Endothelial cell of umbilical vein (primary cell): Measurements from ENCODE around the gene GRID1. TPM values are rescaled to one million over a fixed set of nuclear protein-coding genes. Genes with fewer than 3 reads are reported as not detected.

ENCODE experiments used
- BruUV-seq: library from RNA; stranded (reverse); fragments of 400-500 nt; replicated peaks from 2 replicates; lab custom pipeline; 2021; lab: Mats Ljungman, UMichigan
- CTCF ChIA-PET: fragments of 300-600, 350-600 bp; sonication (Branson Sonifier 250); formaldehyde crosslinking; loops from one replicate; lab custom pipeline; 2021; ENCODE audit warnings: antibody characterized with exemption, inconsistent platforms; lab: Charles Lee
- POLR2A ChIA-PET: fragments of 300-600, 350-600 bp; sonication (Branson Sonifier 250); formaldehyde crosslinking; loops from one replicate; lab custom pipeline; 2021; ENCODE audit warnings: antibody characterized with exemption, inconsistent platforms; lab: Charles Lee
- DNase-seq: peaks from one replicate; pipeline ENCODE4 v3.0.0-alpha.2; 2011; ENCODE audit warnings: low read depth, low spot score
- FAIRE-seq: peaks from 2 replicates; lab custom pipeline; 2011; peaks lifted over from hg19 to GRCh38; lab: Jason Lieb, UNC
- H2AFZ ChIP-seq: 2 replicates; pipeline ENCODE4 v1.6.0; 2012; ENCODE audit warnings: low read depth, low read length, control low read depth, inconsistent platforms
- H3K27ac ChIP-seq: 2 replicates; pipeline ENCODE4 v1.5.1; 2011; ENCODE audit warnings: low read depth, mild to moderate bottlenecking, control low read depth, low read length, moderate library complexity; ENCODE audit not compliant: insufficient read depth
- H3K27me3 ChIP-seq, 2 experiments: 2 replicates each; pipeline versions ENCODE4 v1.6.0 to v1.6.1; 2011; ENCODE audit warnings: low read length in 2 of 2, mixed read lengths in 1 of 2; ENCODE audit not compliant: control insufficient read depth in 2 of 2, insufficient read depth in 2 of 2
- H3K36me3 ChIP-seq, 2 experiments: 2 replicates in 1 of 2; 3 replicates in 1 of 2; pipeline ENCODE4 v1.5.1; 2011; ENCODE audit warnings: low read length in 2 of 2, mild to moderate bottlenecking in 1 of 2, moderate library complexity in 1 of 2; ENCODE audit not compliant: control insufficient read depth in 2 of 2, insufficient read depth in 2 of 2; ENCODE audit errors: extremely low read depth in 1 of 2
- H3K4me1 ChIP-seq: 3 replicates; pipeline ENCODE4 v1.5.1; 2011; ENCODE audit warnings: mild to moderate bottlenecking, low read length; ENCODE audit not compliant: control insufficient read depth, insufficient read depth; ENCODE audit errors: extremely low read depth
- H3K4me2 ChIP-seq: 2 replicates; pipeline ENCODE4 v1.6.1; 2011; ENCODE audit warnings: low read length, control low read depth, mixed read lengths; ENCODE audit not compliant: insufficient read depth
- H3K4me3 ChIP-seq, 3 experiments: fragments of 200-600 bp in 1 of 3; sonication (generic), shearing (Covaris generic) in 1 of 3; replicated peaks in 1 of 3; 2 replicates each; pipeline ENCODE4 v1.5.1; 2011 to 2016; ENCODE audit warnings: control low read depth in 3 of 3, low read length in 3 of 3, mild to moderate bottlenecking in 2 of 3, inconsistent platforms in 1 of 3, low read depth in 1 of 3, moderate library complexity in 1 of 3; ENCODE audit not compliant: insufficient read depth in 1 of 3
- H3K79me2 ChIP-seq: 2 replicates; pipeline ENCODE4 v1.6.0; 2012; ENCODE audit warnings: low read length, inconsistent platforms; ENCODE audit not compliant: control insufficient read depth, insufficient read depth
- H3K9ac ChIP-seq: replicated peaks from 2 replicates; pipeline ENCODE3; 2011; ENCODE audit warnings: low read length, control low read depth; ENCODE audit not compliant: insufficient read depth; ENCODE audit errors: extremely low read depth
- H3K9me1 ChIP-seq: replicated peaks from 3 replicates; pipeline ENCODE4 v1.6.0; 2011; ENCODE audit warnings: mild to moderate bottlenecking, low read length; ENCODE audit not compliant: control insufficient read depth, insufficient read depth; ENCODE audit errors: extremely low read depth
- H3K9me3 ChIP-seq: replicated peaks from 2 replicates; pipeline ENCODE4 v1.5.1; 2012; ENCODE audit warnings: low read length, inconsistent platforms; ENCODE audit not compliant: control insufficient read depth, insufficient read depth
- H4K20me1 ChIP-seq: replicated peaks from 2 replicates; pipeline ENCODE3; 2011; ENCODE audit warnings: mild to moderate bottlenecking, low read length; ENCODE audit not compliant: control insufficient read depth, insufficient read depth; ENCODE audit errors: extremely low read depth
- EZH2 ChIP-seq: IDR thresholded peaks from 2 replicates; pipeline ENCODE4 v1.6.1; 2012; ENCODE audit warnings: borderline replicate concordance, low read depth, mild to moderate bottlenecking, moderate library complexity, low read length, inconsistent platforms; ENCODE audit not compliant: severe bottlenecking
- FOS ChIP-seq: IDR thresholded peaks from 2 replicates; pipeline ENCODE4 v1.6.1; 2011; ENCODE audit warnings: mild to moderate bottlenecking, low read length, moderate library complexity, borderline replicate concordance; ENCODE audit not compliant: insufficient read depth
- GATA2 ChIP-seq: IDR thresholded peaks from 2 replicates; pipeline ENCODE4 v1.7.0; 2011; ENCODE audit warnings: low read depth, mild to moderate bottlenecking, moderate library complexity, mixed read lengths, low read length; ENCODE audit not compliant: insufficient read length, insufficient read depth
- JUN ChIP-seq: IDR thresholded peaks from 2 replicates; pipeline ENCODE4 v1.6.1; 2011; ENCODE audit warnings: borderline replicate concordance, low read depth; ENCODE audit not compliant: insufficient read length, insufficient read depth
- MYC ChIP-seq: IDR thresholded peaks from one replicate; pipeline ENCODE4 v1.6.1; 2011; ENCODE audit warnings: mild to moderate bottlenecking, low read depth, low read length
- POLR2A ChIP-seq: IDR thresholded peaks from 2 replicates; pipeline ENCODE4 v1.6.1; 2012; ENCODE audit warnings: low read depth, mild to moderate bottlenecking, control low read depth, low read length
- POLR2AphosphoS5 ChIP-seq: IDR thresholded peaks from 2 replicates; pipeline ENCODE4 v1.6.1; 2012; ENCODE audit warnings: low read depth, mild to moderate bottlenecking, control low read depth, low read length, moderate library complexity; ENCODE audit not compliant: insufficient read depth
- dilution Hi-C: fragments of 300-500 bp; cut with MboI; formaldehyde crosslinking; loops from one replicate; pipeline ENCODE4 v1.15.0; 2019; ENCODE audit warnings: low sequenced_read_pairs; ENCODE audit not compliant: extremely low pct_ligation_motif_present
- intact Hi-C: fragments of 100-400 bp; cut with micrococcal nuclease; formaldehyde crosslinking; loops from one replicate; pipeline ENCODE4 v1.10.0; 2022
- polyA plus RNA-seq, 4 experiments: library from polyadenylated mRNA; depleted of rRNA in 3 of 4; stranded (reverse) in 3 of 4; unstranded in 1 of 4; fragments of >200 nt; gene quantifications; 2 replicates each; pipeline versions ENCODE4 v1.2.1 to v1.2.3, GENCODE V29; 2011 to 2012; ENCODE audit warnings: missing spikeins in 1 of 4
- total RNA-seq: library from RNA; stranded (reverse); gene quantifications from 2 replicates; pipeline ENCODE4 v1.2.3, GENCODE V29; 2021
- TF ChIP-seq, protein P1 (sequence below), 2 donors: IDR thresholded peaks; 1 replicate in 1 of 2; 2 replicates in 1 of 2; pipeline ENCODE4 v1.5.1; 2011; ENCODE audit warnings: low read length in 2 of 2, mild to moderate bottlenecking in 2 of 2, moderate library complexity in 2 of 2, control low read depth in 1 of 2, inconsistent platforms in 1 of 2, low read depth in 1 of 2; ENCODE audit not compliant: insufficient read depth in 1 of 2; ENCODE audit errors: extremely low read depth in 1 of 2
- TF ChIP-seq, protein P2 (sequence below): IDR thresholded peaks from 2 replicates; pipeline ENCODE4 v1.6.1; 2011; ENCODE audit not compliant: insufficient read depth, insufficient read length

GRID1 gene
- total and polyA plus RNA-seq, 2 donors (not counting 3 experiments of a cell fraction or from before 2014, with no cell fraction given), result not detected

DNA sequence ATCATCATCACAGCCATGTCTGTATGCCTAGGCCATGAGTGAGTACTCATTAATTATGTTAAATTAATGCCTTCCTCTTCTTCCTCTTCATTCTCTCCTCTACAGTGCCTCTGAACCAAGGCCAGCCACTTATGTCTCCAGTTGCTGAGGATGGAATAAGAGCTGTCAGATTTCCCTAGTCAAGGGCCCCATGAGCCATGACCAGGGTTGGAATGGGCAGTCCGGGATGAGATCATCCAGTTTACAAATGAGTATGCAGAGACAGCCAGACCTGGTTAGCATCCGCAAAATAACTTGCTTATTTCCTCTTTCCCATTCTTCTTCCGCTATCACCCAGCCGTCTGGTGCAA is 342.7 kb downstream of the GRID1 start:
- FAIRE-seq (no peak), DNase-seq (no peak)
- H2AFZ ChIP-seq, result no peak overlapping the region
- CTCF ChIA-PET, result no interaction called here
- H3K79me2 ChIP-seq, result no peaks in the 10 kb centered on the region
- no peak overlapping the region for H3K4me3 ChIP-seq
- H3K4me2 ChIP-seq, result no peak overlapping the region
- no TSS peak for BruUV-seq
- H3K4me1 ChIP-seq, result no peaks in the 10 kb centered on the region
- dilution Hi-C loops, result no loop called here
- H4K20me1 ChIP-seq, result no peaks in the 10 kb centered on the region
- no peaks in the 10 kb centered on the region for H3K9me1 ChIP-seq
- POLR2A ChIA-PET, result no interaction called here
- no peaks in the 10 kb centered on the region for H3K36me3 ChIP-seq
- H3K9me3 ChIP-seq, result no peaks in the 10 kb centered on the region
- TF ChIP-seq GATA2, result no peak
- intact Hi-C loops, result no loop called here
- no peak overlapping the region for H3K9ac ChIP-seq
- H3K27me3 ChIP-seq, result no peaks in the 10 kb centered on the region
- no peak overlapping the region for H3K27ac ChIP-seq

DNA sequence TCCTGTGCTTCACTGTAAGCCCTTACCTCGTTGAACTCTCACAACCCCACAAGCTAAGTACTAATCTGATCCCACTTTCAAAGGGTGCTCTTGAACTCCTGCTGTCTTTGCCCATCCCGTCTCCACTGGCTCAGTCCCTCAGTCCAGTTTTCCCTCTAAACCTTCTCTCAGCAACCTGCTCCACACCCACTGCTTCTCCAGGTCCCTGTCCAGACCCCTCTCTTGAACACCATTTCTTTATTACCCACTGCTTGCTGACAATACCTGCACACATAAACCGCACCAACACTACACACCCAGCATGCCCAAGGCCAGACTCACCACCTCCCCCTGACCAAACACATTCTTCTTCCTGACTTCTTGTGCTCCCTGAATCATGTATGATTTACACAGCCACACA is 343.3 kb downstream of the GRID1 start:
- TF ChIP-seq POLR2AphosphoS5 (no peak), FOS (no peak), MYC (no peak), JUN (no peak), GATA2 (no peak), EZH2 (no peak), POLR2A (no peak)
- TF ChIP-seq, protein P1, sequence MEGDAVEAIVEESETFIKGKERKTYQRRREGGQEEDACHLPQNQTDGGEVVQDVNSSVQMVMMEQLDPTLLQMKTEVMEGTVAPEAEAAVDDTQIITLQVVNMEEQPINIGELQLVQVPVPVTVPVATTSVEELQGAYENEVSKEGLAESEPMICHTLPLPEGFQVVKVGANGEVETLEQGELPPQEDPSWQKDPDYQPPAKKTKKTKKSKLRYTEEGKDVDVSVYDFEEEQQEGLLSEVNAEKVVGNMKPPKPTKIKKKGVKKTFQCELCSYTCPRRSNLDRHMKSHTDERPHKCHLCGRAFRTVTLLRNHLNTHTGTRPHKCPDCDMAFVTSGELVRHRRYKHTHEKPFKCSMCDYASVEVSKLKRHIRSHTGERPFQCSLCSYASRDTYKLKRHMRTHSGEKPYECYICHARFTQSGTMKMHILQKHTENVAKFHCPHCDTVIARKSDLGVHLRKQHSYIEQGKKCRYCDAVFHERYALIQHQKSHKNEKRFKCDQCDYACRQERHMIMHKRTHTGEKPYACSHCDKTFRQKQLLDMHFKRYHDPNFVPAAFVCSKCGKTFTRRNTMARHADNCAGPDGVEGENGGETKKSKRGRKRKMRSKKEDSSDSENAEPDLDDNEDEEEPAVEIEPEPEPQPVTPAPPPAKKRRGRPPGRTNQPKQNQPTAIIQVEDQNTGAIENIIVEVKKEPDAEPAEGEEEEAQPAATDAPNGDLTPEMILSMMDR (IDR thresholded peaks at IDR 0.05; ENCODE audit: extremely low read depth in 1 of 2, insufficient read depth in 1 of 2, low read depth in 1 of 2, low read length in 2 of 2), result no peak
- TF ChIP-seq, protein P2, sequence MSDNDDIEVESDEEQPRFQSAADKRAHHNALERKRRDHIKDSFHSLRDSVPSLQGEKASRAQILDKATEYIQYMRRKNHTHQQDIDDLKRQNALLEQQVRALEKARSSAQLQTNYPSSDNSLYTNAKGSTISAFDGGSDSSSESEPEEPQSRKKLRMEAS, result no peak
- BruUV-seq, result no TSS peak
- no peaks in the 10 kb centered on the region for H3K79me2 ChIP-seq
- H3K27ac ChIP-seq, result no peak overlapping the region
- dilution Hi-C loops, result no loop called here
- no peak overlapping the region for H3K4me2 ChIP-seq
- H3K36me3 ChIP-seq, result no peaks in the 10 kb centered on the region
- DNase-seq, result no peak
- no peaks in the 10 kb centered on the region for H3K9me3 ChIP-seq
- H4K20me1 ChIP-seq, result no peaks in the 10 kb centered on the region
- H3K4me1 ChIP-seq, result no peaks in the 10 kb centered on the region
- ChIA-PET POLR2A (no interaction called here), CTCF (no interaction called here)
- FAIRE-seq, result no peak
- intact Hi-C loops, result no loop called here
- no peaks in the 10 kb centered on the region for H3K9me1 ChIP-seq
- H3K4me3 ChIP-seq, result no peak overlapping the region
- no peak overlapping the region for H3K9ac ChIP-seq
- H3K27me3 ChIP-seq, result no peaks in the 10 kb centered on the region
- H2AFZ ChIP-seq, result no peak overlapping the region
